Activated T-cell treated with anti-CD3 and anti-CD28 coated beads, Interleukin-2, amount 50 U/mL, for 1 hour (primary cell): ENCODE data around the gene SGMS2.

Source experiments
- DNase-seq: peaks from one replicate; pipeline ENCODE4 v3.0.0-alpha.2; 2020

SGMS2 gene

GRCh38 chr4:107831140-107831539 is 6.4 kb downstream of the SGMS2 start:
- no peak for DNase-seq

- DNase-seq, result no peak
These were observed 7.6 kb downstream of the SGMS2 start for GRCh38 chr4:107832275-107832807.

GRCh38 chr4:107834241-107834794 is 9.6 kb downstream of the SGMS2 start:
- no peak for DNase-seq

GRCh38 chr4:107835406-107835805 is 10.7 kb downstream of the SGMS2 start:
- DNase-seq, result no peak

- no peak for DNase-seq
These were observed 12.6 kb downstream of the SGMS2 start for GRCh38 chr4:107837317-107837716.

GRCh38 chr4:107837776-107838618 is 13.3 kb downstream of the SGMS2 start:
- no peak for DNase-seq

GRCh38 chr4:107838861-107839565 is 14.3 kb downstream of the SGMS2 start:
- no peak for DNase-seq

GRCh38 chr4:107843391-107843790 is 18.7 kb downstream of the SGMS2 start:
- no peak for DNase-seq

- DNase-seq, result no peak
These were observed 20.9 kb downstream of the SGMS2 start for GRCh38 chr4:107845681-107846080.

- no peak for DNase-seq
These were observed 25.7 kb downstream of the SGMS2 start for GRCh38 chr4:107850438-107850837.

GRCh38 chr4:107853444-107854355 is 29.0 kb downstream of the SGMS2 start:
- no peak for DNase-seq

DNA sequence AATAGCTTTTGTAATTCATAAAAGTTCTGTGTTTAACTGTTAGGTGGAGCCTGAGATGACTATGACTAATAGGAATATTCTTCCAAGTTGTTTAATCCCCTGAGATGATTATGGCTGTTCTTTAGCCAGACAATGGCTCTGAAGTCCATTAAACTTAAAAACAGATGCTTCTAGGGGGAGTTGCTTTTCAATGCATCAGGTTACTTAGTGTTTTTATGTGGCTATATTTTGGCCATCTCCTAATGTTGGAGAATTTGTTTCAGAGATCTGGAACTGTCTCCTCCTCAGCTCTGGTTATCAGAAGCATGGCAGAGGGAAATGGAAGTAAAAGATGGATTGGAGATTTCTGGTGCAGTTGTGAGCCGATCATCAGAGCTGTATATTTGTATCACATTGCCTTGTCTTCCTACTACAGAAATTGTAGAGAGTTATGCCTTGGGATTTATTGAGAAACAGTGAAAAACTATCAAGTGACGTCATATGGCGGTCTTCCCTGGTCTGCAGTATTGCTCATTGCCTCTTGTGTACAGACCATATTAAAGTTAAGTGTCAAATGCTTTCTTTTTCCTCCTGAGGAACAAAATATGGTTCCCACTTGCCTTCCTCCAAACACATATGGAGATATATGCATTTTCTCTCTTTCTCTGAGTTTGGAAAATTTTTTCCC is 29.8 kb downstream of the SGMS2 start:
- DNase-seq, result no peak

DNA sequence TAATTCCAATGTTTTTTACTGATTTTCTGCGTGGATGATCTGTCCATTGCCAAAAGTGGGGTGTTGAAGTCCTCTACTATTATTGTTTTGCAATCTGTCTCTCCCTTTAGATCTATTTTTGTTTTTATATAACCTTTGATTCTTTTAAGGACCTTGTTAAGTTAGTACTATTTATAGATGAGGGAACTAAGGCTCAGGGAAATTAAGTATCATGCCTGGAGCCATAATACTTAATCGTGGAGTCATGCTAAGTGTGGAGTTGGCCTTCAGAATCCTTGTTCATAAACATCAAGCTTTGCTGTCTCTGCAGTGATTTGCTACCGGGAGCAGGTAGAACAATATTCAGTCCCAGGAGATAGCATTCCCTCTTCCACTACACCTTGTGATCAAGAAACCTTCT is 31.0 kb downstream of the SGMS2 start:
- DNase-seq, result no peak

DNA sequence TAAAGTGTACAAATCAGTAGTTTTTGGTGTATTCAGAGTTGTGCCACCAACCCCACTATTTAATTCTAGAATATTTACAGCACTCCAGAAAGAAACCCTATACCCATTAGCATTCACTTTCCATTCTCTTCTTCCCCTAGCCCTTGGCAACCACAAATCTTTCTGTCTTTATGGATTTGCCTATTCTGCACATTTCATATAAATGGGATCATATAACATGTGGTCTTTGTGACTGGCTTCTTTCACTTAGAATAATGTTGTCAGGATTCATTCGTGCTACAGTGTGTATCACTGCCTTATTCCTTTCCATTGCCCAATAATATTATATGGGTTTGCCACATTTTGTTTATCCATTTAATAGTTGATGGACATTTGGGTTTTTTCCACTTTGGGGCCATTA is 32.2 kb downstream of the SGMS2 start:
- no peak for DNase-seq

- no peak for DNase-seq
These were observed 33.0 kb downstream of the SGMS2 start for GRCh38 chr4:107857741-107858140.

DNA sequence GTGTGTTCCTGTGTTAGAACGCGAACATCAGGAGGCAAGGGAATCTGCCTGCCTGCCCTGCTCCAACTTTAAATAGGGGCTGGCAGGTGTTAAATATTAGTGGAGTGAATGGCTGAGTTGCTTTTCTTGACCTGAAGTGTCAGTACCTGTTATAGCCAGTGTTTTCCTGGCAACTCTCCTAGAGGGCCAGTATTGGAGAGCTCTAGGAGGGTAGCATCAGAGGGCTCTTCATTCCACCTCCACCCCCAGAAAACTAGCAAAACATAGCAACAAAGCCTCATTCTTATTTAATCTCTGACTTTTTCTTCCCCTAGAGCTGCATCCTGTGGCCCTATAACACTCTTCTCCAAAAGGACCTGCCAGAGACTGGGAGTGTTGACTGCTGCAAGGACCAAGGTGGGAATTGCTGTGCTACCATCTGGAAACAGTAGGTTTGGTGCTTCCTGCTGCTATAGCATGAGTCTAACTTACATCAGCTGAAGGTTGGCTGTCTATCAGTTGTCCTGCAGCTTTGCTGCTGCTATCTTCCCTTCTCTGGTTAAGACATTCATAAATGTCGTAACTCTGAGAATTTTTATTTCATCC is 33.5 kb downstream of the SGMS2 start:
- no peak for DNase-seq

- no peak for DNase-seq
These were observed 37.9 kb downstream of the SGMS2 start for GRCh38 chr4:107862658-107863057.

GRCh38 chr4:107863416-107863815 is 38.7 kb downstream of the SGMS2 start:
- DNase-seq, result no peak

GRCh38 chr4:107863850-107864371 is 39.2 kb downstream of the SGMS2 start:
- no peak for DNase-seq

DNA sequence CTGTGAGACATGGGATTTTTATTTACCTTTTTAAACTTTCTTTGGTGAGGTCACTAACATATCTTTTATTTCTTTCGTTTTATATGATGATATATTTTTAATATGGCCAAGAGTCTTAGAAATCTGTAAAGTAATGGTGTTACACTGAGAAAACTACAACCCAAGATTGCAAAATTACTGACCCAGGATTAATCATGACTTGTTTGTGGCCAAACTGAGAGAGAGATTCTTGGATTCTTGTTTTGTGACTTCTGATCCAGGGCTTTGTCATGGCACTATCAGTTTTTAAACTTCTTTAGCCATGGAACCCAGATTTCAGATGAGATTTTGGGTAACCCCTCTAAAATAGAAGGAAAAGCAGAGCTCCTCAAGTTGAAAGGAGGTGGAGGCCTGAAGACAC is 42.0 kb downstream of the SGMS2 start:
- DNase-seq, result no peak

- no peak for DNase-seq
These were observed 45.5 kb downstream of the SGMS2 start for GRCh38 chr4:107870236-107870635.
